GM21723 (cell line): ENCODE results near the gene ZCCHC3.

Source experiments
- ATAC-seq: cut with Tn5 transposase; IDR thresholded peaks from one replicate; pipeline ENCODE4 v1.9.1; 2021; ENCODE audit warnings: mild to moderate bottlenecking, moderate library complexity; ENCODE audit not compliant: unreplicated experiment

ZCCHC3 gene

DNA sequence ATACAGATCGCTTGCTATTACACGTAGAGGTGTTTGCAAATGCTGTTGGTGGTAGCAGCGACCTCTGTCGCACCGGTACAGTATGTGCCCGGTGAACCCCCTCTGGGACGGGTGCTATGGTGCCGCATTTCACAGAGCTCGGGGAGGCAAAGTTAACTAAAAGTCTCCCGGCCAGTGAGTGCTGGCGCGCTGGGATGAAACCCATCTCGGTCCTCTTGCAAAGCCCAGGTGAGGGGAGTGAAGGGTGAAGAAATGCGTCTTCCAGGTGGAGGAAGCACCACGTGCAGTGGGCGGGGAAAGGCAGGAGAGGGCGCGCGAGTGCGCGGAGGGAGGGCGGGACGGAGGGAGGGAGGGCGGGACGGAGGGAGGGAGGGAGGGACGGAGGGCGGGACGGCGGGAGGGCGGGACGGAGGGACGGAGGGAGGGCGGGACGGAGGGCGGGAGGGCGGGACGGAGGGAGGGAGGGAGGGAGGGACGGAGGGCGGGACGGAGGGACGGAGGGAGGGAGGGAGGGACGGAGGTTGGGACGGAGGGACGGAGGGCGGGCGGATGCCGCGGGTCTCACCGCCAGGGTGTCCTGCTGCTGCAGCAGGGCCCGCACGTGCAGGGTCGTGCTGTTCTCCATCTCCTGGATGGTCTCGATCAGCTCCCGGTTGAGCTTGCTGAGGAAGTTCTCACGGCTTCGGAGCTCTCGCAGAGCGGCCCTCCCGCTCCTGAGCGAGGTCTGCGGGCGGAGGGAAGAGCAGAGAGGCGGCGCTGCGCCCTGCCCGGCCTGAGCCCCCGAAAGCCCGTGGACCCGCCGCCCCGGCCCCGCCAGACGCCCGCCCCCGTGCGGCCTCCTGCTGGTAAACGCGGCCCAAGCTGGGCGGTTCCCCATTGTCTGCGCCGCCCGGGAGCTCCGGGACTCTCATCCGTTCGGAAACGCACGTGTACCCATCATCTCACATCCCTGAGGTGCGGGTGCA, 18.5 kb upstream of the ZCCHC3 start:
- no peak for ATAC-seq

DNA sequence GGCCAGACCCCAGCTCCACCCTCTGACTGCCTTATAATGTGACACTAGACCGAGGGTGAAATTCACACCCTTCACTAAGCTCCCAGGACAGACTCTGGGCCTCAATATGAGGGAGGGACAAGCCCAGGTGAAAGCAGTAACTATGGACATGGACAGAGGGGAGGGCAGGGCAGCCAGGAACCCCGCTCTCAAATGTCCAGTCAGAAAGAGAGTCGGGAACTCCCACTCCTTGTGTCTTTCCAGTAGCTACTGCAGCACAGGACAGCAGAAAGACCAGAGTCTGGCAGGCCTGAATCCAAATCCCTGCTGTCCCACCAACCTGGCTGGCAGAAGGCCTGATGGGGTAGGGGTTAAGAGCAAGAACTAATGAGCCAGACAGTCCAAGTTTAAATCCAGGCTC, 13.2 kb upstream of the ZCCHC3 start:
- ATAC-seq: no peak

GRCh38 chr20:286508-286907, 10.9 kb upstream of the ZCCHC3 start:
- no peak for ATAC-seq

DNA sequence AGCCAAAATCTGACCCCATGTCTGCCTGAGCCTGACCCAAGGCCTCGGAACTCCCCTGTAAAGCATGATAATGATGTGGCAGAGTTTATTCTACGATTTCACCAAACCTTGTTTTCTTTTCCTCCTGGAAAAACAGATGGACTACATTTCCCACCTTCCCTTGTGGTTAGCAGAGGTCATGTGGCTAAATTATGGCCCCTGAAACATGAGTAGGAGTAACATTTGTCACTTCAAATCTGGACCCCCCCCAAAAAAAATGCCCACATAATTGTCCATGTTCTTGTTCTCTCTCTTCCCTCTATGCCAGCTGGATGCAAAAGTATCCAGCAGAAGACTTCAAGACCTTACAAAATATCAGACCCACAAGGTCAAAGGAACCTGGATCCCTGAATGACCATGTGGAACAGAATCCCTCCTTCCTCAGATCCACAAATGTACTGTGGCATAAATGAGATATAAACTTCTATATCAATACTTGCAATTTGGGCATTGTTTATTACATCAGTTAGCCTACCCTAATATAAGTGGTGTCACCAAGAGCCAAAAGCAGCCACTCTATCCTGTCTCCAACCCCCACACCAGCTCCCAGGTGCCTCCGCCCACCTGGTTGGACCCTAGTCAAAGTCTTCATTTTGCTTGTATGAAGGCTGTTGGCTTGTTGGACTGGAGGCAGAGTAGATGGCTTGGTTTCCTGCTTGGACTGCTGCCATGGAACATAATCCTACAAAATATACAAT, 8.2 kb upstream of the ZCCHC3 start:
- no peak for ATAC-seq

DNA sequence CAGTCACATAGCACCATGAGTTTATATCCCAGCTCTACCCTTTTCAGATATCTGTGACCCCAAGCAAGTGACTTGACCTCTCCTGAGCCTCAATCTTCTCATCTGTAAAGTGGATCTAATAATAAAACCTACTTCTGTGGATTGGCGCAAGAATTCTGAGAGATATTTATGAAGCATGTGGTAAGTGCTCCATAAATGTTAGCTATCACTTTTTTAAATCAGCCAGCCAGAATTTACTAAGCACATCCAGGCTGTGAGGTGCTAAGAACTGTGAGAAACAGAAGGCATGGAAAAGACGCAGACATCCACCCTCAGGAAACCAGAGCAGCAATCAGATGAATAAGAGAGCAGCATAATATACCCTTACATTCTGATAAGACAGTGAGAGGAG, 7.7 kb upstream of the ZCCHC3 start:
- no peak for ATAC-seq

DNA sequence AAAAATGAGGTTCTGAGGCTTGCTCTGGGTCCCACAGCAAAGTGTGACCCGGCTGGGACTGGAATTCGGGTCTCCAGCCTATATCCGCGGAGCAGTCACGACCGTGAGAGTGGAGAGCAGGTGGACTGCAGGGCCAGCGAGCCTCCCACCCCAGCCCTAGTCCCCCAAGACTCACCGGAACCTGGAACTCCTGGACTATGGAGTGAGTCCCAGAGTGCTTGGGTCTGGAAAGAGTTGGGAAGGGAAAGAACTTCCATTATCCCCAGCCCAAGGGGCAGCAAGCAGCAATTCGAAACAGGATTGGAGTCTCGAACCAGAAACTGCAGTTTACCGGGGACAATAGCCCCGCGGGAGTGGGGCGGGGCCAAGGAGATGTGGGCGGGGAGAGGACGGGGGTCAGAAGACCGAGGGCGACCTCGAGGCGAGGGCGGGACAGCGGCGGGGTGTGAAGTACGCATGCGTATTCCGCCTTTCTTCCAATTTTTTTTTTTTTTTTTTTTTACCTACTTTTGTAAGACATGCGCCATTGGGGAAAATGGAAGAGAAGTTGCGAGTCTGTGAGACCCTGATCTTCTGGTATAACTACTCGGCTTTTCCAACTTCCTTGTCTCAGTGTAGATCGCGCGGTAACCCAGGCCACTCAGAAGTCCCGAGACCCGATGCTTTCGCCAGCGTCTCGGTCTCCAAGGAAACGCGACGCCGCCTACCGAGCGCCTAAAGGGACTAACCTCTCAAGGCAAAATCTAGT, 7.1 kb upstream of the ZCCHC3 start, which contains the start of gene C20orf96:
Gene C20orf96 (minus strand): TSS at position 667 of the 748 bp plus-strand sequence. CDS start 140 bp downstream, at position 527.
- peak; percentile 79 for ATAC-seq

DNA sequence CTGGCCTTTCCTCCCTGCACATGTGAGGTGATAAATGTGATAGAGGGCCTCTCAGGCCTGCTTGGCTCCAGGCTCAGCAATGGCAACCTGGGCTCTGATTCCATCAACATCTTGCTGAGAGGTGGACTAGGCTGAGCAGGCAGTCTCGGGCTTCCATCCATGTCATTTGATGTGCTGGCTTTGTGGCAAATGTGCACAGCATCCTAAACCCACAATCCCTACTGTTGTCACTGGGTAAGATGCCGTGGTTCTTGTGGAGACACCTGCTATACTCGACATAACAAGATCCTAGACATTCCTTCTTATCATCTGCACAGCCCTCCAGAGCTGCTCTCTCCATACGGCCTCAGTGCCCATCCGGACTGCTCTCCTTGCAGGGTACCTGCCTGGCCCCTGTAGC, 2.8 kb upstream of the ZCCHC3 start:
- ATAC-seq: no peak

DNA sequence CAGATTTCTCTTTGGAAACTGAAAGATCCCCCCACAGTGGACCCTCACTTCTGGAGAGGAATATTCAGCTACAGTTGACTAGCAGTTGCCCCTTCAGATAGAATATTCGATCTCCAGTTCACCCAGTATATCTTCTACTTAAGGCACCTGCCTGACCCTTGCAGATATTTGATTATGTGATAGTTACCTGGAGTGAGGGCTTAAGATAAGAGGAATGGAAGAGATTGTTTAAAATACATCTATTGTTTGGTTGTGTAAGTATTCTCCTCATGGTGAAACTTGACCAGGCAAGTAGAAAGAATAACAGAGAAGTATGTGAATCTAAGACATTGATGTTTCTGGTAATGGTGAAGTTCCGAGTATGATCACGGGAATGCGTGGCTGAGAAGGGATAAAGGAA, 1.6 kb upstream of the ZCCHC3 start:
- no peak for ATAC-seq

DNA sequence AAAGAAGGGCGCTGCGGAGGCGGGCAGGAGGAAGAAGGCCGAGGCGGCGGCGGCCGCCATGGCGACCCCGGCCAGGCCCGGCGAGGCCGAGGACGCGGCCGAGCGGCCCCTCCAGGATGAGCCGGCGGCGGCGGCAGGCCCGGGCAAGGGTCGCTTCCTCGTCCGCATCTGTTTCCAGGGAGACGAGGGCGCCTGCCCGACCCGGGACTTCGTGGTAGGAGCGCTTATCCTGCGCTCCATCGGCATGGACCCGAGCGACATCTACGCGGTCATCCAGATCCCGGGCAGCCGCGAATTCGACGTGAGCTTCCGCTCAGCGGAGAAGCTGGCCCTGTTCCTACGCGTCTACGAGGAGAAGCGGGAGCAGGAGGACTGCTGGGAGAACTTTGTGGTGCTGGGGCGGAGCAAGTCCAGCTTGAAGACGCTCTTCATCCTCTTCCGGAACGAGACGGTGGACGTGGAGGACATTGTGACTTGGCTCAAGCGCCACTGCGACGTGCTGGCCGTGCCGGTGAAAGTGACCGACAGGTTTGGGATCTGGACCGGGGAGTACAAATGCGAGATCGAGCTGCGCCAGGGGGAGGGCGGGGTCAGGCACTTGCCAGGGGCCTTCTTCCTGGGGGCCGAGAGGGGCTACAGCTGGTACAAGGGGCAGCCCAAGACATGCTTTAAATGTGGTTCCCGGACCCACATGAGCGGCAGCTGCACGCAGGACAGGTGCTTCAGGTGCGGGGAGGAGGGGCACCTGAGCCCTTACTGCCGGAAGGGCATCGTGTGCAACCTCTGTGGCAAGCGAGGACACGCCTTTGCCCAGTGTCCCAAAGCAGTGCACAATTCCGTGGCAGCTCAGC, 780 bp downstream of the ZCCHC3 start:
- peak; percentile 33 for ATAC-seq

GRCh38 chr20:298776-299391, 1.5 kb downstream of the ZCCHC3 start:
- ATAC-seq: no peak

DNA sequence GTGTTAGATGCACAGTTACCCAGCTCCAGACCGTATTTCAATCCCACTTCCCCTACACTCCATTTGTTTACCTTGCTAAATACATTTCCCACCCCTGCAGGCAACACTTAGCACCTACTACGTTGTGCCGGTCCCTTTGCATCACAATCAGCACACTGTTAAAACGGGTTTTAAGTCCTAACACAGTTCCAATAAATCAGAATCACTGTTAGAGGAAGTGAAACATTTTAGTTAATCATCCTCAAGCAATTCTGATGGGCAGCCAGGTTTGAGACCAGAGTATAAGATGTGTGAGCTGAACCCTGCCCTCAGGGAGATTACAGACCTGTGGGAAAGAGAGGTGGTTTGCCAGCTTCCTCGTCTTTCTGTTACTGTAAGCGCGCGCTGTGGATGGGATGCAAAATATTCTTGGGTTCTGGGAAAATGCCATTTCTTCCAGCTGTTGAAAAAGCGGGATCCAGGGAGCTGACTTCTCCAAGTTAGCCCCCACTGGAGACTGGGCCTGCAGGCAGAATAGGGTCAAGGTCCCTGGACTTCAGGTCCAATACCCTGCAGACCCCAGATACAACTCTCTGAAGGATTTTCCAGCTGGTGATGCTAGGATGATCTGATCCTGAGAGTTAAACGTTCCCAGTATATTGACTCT, 3.1 kb downstream of the ZCCHC3 start:
- no peak for ATAC-seq

DNA sequence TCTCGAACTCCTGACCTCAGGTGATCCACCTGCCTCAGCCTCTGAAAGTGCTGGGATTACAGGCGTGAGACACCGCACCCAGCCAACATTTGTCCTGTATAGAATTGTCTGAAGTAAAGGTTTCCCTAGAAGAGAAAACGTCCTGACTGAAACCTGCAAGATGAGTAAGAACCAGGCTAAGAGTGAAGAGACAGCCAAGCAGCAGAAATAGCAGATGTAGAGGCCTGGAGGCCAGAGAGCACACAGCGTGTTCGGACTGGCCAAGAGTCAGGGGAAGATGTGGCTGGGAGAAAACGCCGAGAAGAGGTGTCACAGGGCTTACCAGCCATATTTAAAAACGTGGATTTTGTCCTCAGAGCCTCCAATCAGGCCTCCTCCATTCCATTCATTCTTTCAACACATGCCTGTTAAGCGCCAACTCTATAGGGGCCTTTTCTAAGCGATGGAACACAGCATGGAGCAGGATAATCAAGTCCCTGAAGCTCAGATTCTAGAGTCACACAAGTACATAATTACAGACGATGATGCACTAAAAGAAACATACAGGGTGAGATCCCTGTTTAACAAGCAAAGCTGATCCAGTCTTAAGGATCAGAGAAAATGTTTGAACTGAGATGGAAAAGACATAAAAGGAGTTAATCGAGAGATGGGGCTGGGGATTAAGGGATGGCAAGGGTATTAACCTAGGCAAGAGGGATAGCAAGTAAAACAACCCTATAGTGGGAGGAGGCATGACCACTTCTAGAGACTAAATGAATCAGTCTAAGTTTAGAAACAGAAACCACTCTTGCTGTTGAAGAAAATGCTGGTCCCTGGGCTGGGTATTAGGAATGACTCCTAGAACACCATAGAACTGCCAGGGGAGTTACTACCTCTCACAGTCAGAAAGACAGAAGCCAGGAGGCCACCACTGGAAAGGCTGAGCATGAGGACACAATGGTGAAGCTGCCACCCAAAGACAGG, 4.8 kb downstream of the ZCCHC3 start:
- ATAC-seq: no peak

DNA sequence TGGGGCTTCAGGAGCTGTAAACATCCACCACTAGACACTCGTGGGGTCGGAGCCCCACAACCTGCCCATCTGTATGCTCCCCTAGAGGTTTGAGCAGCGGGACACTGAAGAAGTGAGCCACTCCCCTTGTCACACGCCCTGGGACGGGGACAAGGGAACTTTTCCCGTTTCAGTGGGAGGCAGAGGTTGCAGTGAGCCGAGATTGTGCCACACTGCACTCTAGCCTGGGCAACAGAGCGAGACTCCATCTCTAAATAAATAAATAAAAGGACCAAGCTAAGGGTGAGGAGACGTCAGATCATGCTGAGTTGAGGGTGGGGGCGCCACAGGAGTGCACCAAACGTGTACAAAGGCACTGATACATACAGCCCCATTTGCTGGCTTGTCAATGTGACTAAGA, 8.4 kb downstream of the ZCCHC3 start:
- no peak for ATAC-seq

GRCh38 chr20:308427-309038, 11.2 kb downstream of the ZCCHC3 start:
- ATAC-seq: no peak

GRCh38 chr20:309306-309840, 12.0 kb downstream of the ZCCHC3 start:
- no peak for ATAC-seq

DNA sequence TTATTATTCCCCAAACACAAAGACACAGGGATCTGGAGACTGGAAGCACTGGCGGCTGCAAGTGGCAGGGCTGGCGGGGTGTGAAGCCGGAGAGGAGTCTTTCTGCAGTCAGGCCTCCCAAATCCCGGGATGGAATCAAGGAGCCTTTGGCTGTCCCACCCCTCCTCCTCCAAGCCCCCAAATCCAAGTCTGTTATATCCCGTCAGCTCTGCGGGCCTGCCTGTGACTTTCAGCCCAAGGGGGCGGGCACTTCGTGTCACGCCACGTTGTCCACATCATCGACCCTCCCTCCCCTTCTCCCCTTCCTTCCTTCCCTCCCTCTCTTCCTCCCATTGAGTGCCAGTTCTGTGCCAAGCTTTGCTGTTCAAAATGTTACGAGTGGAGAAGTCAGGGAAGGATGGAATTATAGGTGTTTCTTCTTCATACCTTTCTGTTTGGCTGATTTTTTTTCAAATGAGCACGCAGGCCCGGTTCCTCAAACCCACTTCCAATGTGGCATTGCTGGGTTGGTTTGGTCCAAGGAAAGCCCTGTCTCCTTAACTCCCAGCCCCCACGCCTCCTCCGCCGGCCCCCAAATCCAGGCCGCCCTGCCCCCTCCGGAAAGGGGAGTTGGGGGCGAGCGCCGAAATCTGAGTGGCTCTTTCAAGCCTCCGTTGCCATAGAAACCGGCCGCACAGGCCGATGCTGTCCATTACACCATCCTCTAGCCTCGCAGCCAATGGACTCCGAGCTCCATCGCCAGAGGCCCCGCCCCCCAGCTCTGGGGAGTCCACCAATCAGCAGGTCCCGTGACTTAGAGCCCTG, 12.7 kb downstream of the ZCCHC3 start:
- ATAC-seq: peak; percentile 94

GRCh38 chr20:310645-311044, 13.3 kb downstream of the ZCCHC3 start:
- no peak for ATAC-seq
